Measurements from ENCODE around the gene C1QL1. TPM values are rescaled to one million over a fixed set of nuclear protein-coding genes. Genes with fewer than 3 reads are reported as not detected.
A peak's percentile ranks its signal among the peaks of the same experiment; 100 is the strongest.

C1QL1 gene
- total RNA-seq, 4 donors from 2014 or later: not detected

GRCh38 chr17:44916781-44917241 lies 51.3 kb downstream of the C1QL1 start:
- no peaks in the 10 kb centered on the region for H3K36me3 ChIP-seq
- H3K27me3 ChIP-seq: peaks cover 0 to 2% (median 0%) of the 10 kb centered on the region in 3 donors
- no peaks in the 10 kb centered on the region for H3K9me3 ChIP-seq
- peaks cover 0 to 8% of the 10 kb centered on the region in 2 donors for H3K4me1 ChIP-seq
- TF ChIP-seq POLR2A (IDR thresholded peaks at IDR 0.05) (no peak), CTCF (IDR thresholded peaks at IDR 0.05 in 4 of 5, conservative IDR thresholded peaks at IDR 0.05 in 1 of 5) (no peak)
- peak in 1 of 2 donors; percentile 34 for ATAC-seq
- peak in 1 of 2 donors; percentile 16 for DNase-seq
- in situ Hi-C loops (cut with MboI; ENCODE audit: low sequenced_read_pairs in 4 of 4): loop anchor here in 3 of 4 donors (5.0 to 25.0 kb wide), 5 partner anchors 105 to 220 kb away; partner anchors contain the start of genes ACBD4 (in 2 of the 3), PLCD3 (in 2 of the 3) and HEXIM1 (in 1 of the 3)
- no peak overlapping the region for H3K4me3 ChIP-seq
- H3K27ac ChIP-seq: no peak overlapping the region
- intact Hi-C loops (cut with DNase I; ENCODE audit: low total_unique reads): loop anchor here (10.0 kb wide), 1 partner anchor 278 kb away; no protein-coding TSS in a partner anchor

- DNase-seq (no peak), ATAC-seq (no peak)
- Histone ChIP-seq H3K36me3 (no peaks in the 10 kb centered on the region), H3K9me3 (no peaks in the 10 kb centered on the region), H3K27me3 (peaks cover 0 to 6% (median 0%) of the 10 kb centered on the region in 3 donors), H3K4me3 (no peak overlapping the region), H3K27ac (no peak overlapping the region), H3K4me1 (peaks cover 3 to 8% of the 10 kb centered on the region in 2 donors)
- intact Hi-C loops (cut with DNase I; ENCODE audit: low total_unique reads): loop anchor here (10.0 kb wide), 1 partner anchor 279 kb away; no protein-coding TSS in a partner anchor
- no peak for TF ChIP-seq POLR2A (IDR thresholded peaks at IDR 0.05)
- no peak for TF ChIP-seq CTCF (IDR thresholded peaks at IDR 0.05 in 4 of 5, conservative IDR thresholded peaks at IDR 0.05 in 1 of 5)
- in situ Hi-C loops (cut with MboI; ENCODE audit: low sequenced_read_pairs in 4 of 4): loop anchor here in 3 of 4 donors (5.0 to 25.0 kb wide), 5 partner anchors 106 to 221 kb away; partner anchors contain the start of genes ACBD4 (in 2 of the 3), PLCD3 (in 2 of the 3) and HEXIM1 (in 1 of the 3)
Observed at GRCh38 chr17:44915862-44916780, 52.0 kb downstream of the C1QL1 start.

GRCh38 chr17:44915321-44915726 lies 52.8 kb downstream of the C1QL1 start, which contains the start of gene GFAP:
GFAP (minus strand) TSS chr17:44915500; CDS start chr17:44915486, 14 bp downstream.
- TF ChIP-seq CTCF (IDR thresholded peaks at IDR 0.05 in 4 of 5, conservative IDR thresholded peaks at IDR 0.05 in 1 of 5) (no peak), POLR2A (IDR thresholded peaks at IDR 0.05) (no peak)
- Histone ChIP-seq H3K27me3 (peaks cover 0 to 6% (median 0%) of the 10 kb centered on the region in 3 donors), H3K4me3 (no peak within 1 kb of the TSS), H3K27ac (no peak within 1 kb of the TSS), H3K4me1 (peaks cover 3 to 8% of the 10 kb centered on the region in 2 donors), H3K9me3 (no peaks in the 10 kb centered on the region), H3K36me3 (no peaks in the 10 kb centered on the region)
- no peak for DNase-seq
- no peak for ATAC-seq
- intact Hi-C loops (cut with DNase I; ENCODE audit: low total_unique reads): loop anchor here (10.0 kb wide), 1 partner anchor 279 kb away; no protein-coding TSS in a partner anchor
- in situ Hi-C loops (cut with MboI; ENCODE audit: low sequenced_read_pairs in 4 of 4): loop anchor here in 3 of 4 donors (5.0 to 25.0 kb wide), 5 partner anchors 107 to 222 kb away; partner anchors contain the start of genes ACBD4 (in 2 of the 3), PLCD3 (in 2 of the 3) and HEXIM1 (in 1 of the 3)

GRCh38 chr17:44914698-44915271 lies 53.3 kb downstream of the C1QL1 start:
- intact Hi-C loops (cut with DNase I; ENCODE audit: low total_unique reads): loop anchor here (10.0 kb wide), 1 partner anchor 280 kb away; no protein-coding TSS in a partner anchor
- ATAC-seq: no peak
- TF ChIP-seq POLR2A (IDR thresholded peaks at IDR 0.05) (no peak), CTCF (IDR thresholded peaks at IDR 0.05 in 4 of 5, conservative IDR thresholded peaks at IDR 0.05 in 1 of 5) (no peak)
- H3K9me3 ChIP-seq: no peaks in the 10 kb centered on the region
- in situ Hi-C loops (cut with MboI; ENCODE audit: low sequenced_read_pairs in 4 of 4): loop anchor here in 3 of 4 donors (5.0 to 25.0 kb wide), 5 partner anchors 108 to 223 kb away; partner anchors contain the start of genes ACBD4 (in 2 of the 3), PLCD3 (in 2 of the 3) and HEXIM1 (in 1 of the 3)
- no peak overlapping the region for H3K4me3 ChIP-seq
- H3K36me3 ChIP-seq: no peaks in the 10 kb centered on the region
- peaks cover 3 to 8% of the 10 kb centered on the region in 2 donors for H3K4me1 ChIP-seq
- no peak overlapping the region for H3K27ac ChIP-seq
- peaks cover 0 to 6% (median 0%) of the 10 kb centered on the region in 3 donors for H3K27me3 ChIP-seq
- DNase-seq: no peak

All from gastrocnemius medialis (tissue), 4 donors.